Measurements from ENCODE around the gene NADK.
"Not testable (repeated sequence)": the region's sequence is repeated elsewhere in the genome, so short reads cannot be mapped to it uniquely, and the experiment has no call there.

Gene NADK

GRCh38 chr1:1745651-1746565 lies 32.4 kb downstream of the NADK start:
- peak; percentile 89 for DNase-seq

- DNase-seq: not testable (repeated sequence)
These were observed 35.7 kb downstream of the NADK start for GRCh38 chr1:1742529-1742928.

GRCh38 chr1:1741013-1741412 lies 37.3 kb downstream of the NADK start:
- DNase-seq: not testable (repeated sequence)

- not testable (repeated sequence) for DNase-seq
These were observed 39.4 kb downstream of the NADK start for GRCh38 chr1:1738799-1739337.

GRCh38 chr1:1737675-1738590 lies 40.3 kb downstream of the NADK start:
- not testable (repeated sequence) for DNase-seq

- no peak for DNase-seq
These were observed 45.9 kb downstream of the NADK start for GRCh38 chr1:1732381-1732780.

GRCh38 chr1:1730870-1731269 lies 47.4 kb downstream of the NADK start:
- DNase-seq: no peak

GRCh38 chr1:1730230-1730629 lies 48.0 kb downstream of the NADK start:
- DNase-seq: not testable (repeated sequence)

GRCh38 chr1:1729116-1729816 lies 49.0 kb downstream of the NADK start:
- DNase-seq: not testable (repeated sequence)

GRCh38 chr1:1728308-1729005 lies 49.8 kb downstream of the NADK start:
- DNase-seq: not testable (repeated sequence)

- DNase-seq: not testable (repeated sequence)
These were observed 51.1 kb downstream of the NADK start for GRCh38 chr1:1727131-1727651.

- DNase-seq: not testable (repeated sequence)
These were observed 52.2 kb downstream of the NADK start for GRCh38 chr1:1726088-1726487.

GRCh38 chr1:1724035-1724864 lies 54.0 kb downstream of the NADK start, which contains the start of gene CDK11A:
CDK11A (minus strand) TSS chr1:1724357; CDS start chr1:1722818, 1,539 bp downstream.
- DNase-seq: peak; percentile 96

- no peak for DNase-seq
These were observed 57.1 kb downstream of the NADK start for GRCh38 chr1:1721201-1721600.

- DNase-seq: not testable (repeated sequence)
These were observed 63.0 kb downstream of the NADK start for GRCh38 chr1:1715109-1715883.

- DNase-seq: not testable (repeated sequence)
These were observed 70.4 kb downstream of the NADK start for GRCh38 chr1:1707897-1708296.

GRCh38 chr1:1707241-1707640 lies 71.0 kb downstream of the NADK start:
- DNase-seq: not testable (repeated sequence)

GRCh38 chr1:1705623-1706022 lies 72.6 kb downstream of the NADK start:
- not testable (repeated sequence) for DNase-seq

GRCh38 chr1:1704284-1704957 lies 73.8 kb downstream of the NADK start:
- not testable (repeated sequence) for DNase-seq
